ENCODE data around the gene DHFR. TPM values are rescaled to one million over a fixed set of nuclear protein-coding genes. Genes with fewer than 3 reads are reported as not detected.

The DHFR gene
- total RNA-seq, 1 donor from 2014 or later, result 49.8 TPM

GRCh38 chr5:80656425-80656824 lies 1.6 kb upstream of the DHFR start:
- intact Hi-C loops (cut with micrococcal nuclease), result loop anchor here (5.0 to 10.0 kb wide), 3 partner anchors 1044 to 1672 kb away; partner anchors contain the start of genes ARSB, ATG10 and TENT2

- intact Hi-C loops (cut with micrococcal nuclease), result loop anchor here (1.0 to 10.0 kb wide), 14 partner anchors 17 to 1671 kb away; partner anchors contain the start of genes ARSB, ATG10, HOMER1 and MTX3
Measured at GRCh38 chr5:80655231-80655774, 520 bp upstream of the DHFR start.

DNA sequence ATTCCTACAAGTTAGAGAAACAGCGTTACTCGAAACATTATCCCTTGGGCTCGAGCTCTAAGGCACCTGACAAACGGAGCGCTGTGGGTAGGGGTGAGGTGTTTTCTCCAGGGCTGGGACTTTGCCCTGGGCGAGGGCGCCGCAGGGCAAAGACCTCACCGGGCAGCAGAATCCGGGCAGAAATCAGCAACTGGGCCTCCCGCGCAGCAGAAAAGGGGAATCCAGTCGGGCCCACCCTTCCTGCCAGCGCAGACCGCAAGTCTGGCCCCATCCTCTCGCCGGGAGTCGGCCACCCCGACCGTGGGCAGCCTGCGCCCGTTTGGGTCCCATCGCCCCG lies 761 bp downstream of the DHFR start:
- intact Hi-C loops (cut with micrococcal nuclease), result loop anchor here (1.0 to 10.0 kb wide), 9 partner anchors 101 to 1703 kb away; partner anchors contain the start of genes ARSB, HOMER1, MTX3 and RPS23

GRCh38 chr5:80653502-80653901 lies 1.3 kb downstream of the DHFR start:
- intact Hi-C loops (cut with micrococcal nuclease), result loop anchor here (5.0 to 10.0 kb wide), 3 partner anchors 561 to 1704 kb away; partner anchors contain the start of gene ARSB

- intact Hi-C loops (cut with micrococcal nuclease), result no loop called here
Measured at GRCh38 chr5:80646926-80647325, 7.9 kb downstream of the DHFR start.

- intact Hi-C loops (cut with micrococcal nuclease), result no loop called here
Measured at GRCh38 chr5:80644900-80645299, 9.9 kb downstream of the DHFR start.

DNA sequence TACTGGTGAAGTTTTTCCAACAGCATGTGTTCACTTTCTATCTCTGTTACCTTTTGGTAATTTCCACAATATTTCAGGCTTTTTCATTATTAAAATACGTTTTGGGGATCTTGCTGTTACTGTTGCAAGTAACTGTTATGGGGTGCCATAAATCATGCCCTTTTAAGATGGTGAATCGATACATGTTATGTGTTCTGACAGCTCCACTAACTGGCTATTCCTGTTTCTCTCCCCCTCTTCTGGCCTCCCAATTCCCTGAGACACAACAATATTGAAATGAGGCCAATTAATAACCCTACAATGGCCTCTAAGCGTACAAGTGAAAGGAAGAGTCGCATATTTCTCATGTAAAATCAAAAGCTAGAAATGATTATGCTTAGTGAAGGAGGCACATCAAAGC lies 13.4 kb downstream of the DHFR start:
- intact Hi-C loops (cut with micrococcal nuclease), result no loop called here

- intact Hi-C loops (cut with micrococcal nuclease), result no loop called here
Measured at GRCh38 chr5:80634193-80634592, 20.6 kb downstream of the DHFR start.

DNA sequence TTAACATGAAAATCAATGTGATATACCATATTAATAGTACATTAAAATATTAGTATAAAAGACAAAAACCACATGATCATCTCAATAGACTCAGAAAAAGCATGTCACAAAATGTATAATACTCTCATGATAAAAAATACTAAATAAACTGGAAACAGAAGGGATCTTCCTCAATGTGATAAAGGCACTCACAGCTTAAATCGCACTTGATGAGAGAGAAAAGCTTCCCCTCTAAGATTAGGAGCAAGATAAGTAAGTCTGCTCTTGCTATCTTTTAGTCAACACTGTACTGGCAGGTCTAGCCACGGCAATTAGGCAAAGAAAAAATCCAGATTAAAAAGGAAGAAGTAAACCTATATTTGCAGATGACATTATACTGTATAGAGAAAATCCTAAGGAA lies 22.1 kb downstream of the DHFR start:
- intact Hi-C loops (cut with micrococcal nuclease), result no loop called here

- intact Hi-C loops (cut with micrococcal nuclease), result no loop called here
Measured at GRCh38 chr5:80631278-80632259, 23.2 kb downstream of the DHFR start.

GRCh38 chr5:80629281-80629680 lies 25.5 kb downstream of the DHFR start:
- intact Hi-C loops (cut with micrococcal nuclease), result no loop called here

DNA sequence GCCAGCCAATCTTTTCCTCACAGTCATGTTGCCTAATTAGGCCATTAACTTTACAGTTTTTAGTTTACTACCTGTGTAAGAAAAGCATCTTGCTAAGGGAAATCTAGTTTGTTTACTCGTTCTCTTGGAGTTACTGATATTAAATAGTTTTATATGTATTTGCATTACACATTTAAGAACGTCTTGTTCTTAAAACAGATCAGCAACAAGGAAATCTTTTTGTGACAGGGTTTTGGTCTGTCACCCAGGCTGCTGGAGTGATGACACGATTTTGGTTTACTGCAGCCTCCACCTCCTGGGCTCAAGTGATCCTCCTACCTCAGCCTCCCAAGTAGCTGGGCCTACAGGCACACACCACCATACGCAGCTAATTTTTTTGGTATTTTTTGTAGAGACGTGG lies 29.6 kb downstream of the DHFR start:
- intact Hi-C loops (cut with micrococcal nuclease), result no loop called here

DNA sequence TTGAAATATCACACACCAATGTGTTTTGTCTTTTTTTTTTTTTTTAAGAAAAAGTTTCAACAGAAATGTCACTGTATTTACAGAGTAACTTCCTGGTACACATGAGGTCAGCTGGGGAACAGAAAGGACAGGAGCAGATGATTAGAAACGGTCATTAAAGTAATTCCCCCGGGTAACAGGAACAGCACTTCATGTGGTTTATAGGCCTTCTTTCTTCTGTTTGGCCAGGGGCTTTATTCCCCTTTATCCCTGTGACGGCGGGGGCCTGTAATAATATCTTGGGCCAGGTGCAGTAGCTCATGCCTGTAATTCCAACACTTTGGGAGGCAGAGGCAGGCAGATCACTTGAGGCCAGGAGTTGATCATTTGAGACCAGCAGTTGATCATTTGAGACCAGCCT lies 30.8 kb downstream of the DHFR start:
- intact Hi-C loops (cut with micrococcal nuclease), result no loop called here

- intact Hi-C loops (cut with micrococcal nuclease), result no loop called here
Measured at GRCh38 chr5:80622756-80623155, 32.0 kb downstream of the DHFR start.

GRCh38 chr5:80620211-80620610 lies 34.6 kb downstream of the DHFR start:
- intact Hi-C loops (cut with micrococcal nuclease), result no loop called here

GRCh38 chr5:80619086-80619485 lies 35.7 kb downstream of the DHFR start:
- intact Hi-C loops (cut with micrococcal nuclease), result no loop called here

DNA sequence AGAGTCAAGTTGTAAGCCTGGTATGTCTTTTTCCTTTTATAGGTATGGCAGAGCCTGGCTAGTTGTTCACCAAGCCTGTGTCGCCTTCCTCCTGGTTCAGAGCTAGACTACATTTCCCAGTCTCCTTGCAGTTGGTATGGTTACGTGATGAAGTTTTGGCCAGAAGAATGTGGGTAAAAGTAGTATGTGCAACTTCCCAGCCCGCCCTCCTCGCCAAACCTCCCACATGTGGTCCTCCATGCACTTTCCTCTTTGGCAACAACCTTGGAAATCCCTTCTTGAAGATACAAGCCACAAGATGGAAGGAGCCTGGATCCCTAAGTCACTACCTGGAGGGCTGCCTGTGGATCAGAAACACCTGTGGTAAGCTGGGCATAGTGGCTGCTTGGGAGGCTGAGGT lies 36.3 kb downstream of the DHFR start:
- intact Hi-C loops (cut with micrococcal nuclease), result no loop called here

- intact Hi-C loops (cut with micrococcal nuclease), result no loop called here
Measured at GRCh38 chr5:80615266-80615914, 39.4 kb downstream of the DHFR start.

GRCh38 chr5:80609692-80610091 lies 45.1 kb downstream of the DHFR start:
- intact Hi-C loops (cut with micrococcal nuclease), result no loop called here

DNA sequence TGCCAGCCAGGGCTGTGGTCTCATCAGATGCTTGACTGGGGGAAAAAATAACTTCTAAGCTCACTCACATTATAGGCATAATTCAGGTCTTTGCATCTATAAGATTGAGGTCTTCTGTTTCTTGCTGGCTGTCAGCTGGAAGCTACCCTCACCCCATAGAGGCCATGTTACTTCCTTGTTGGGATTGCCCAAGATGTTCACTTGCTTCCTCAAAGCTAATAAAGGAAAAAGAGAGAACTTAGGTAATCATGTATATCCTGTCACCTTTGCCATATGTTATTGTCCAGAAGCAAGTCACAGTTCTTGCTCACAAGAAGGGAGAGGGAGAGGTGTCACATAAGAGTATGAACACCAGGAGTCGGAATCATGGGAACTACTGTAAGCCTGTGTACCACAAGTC lies 46.1 kb downstream of the DHFR start:
- intact Hi-C loops (cut with micrococcal nuclease), result no loop called here

DNA sequence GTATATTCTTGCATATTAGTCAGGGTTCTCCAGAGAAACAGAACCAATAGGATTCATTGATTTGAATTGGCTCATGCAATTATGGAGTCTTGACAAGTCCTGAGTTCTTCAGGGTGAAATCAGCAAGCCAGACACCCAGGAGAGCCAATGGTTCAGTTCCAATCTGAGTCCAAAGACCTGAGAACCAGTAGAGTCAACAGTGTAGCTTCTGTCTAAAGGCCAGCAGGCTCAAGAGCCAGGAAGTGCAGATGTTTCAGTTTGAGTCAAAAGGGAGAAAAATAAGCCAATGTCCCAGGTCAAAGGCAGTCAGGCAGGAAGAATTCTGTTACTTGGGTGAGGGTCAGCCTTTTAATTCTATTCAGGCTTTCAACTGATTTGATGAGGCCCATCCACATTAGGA lies 47.0 kb downstream of the DHFR start:
- intact Hi-C loops (cut with micrococcal nuclease), result no loop called here

GRCh38 chr5:80607343-80607742 lies 47.4 kb downstream of the DHFR start:
- intact Hi-C loops (cut with micrococcal nuclease), result no loop called here

All from T-helper 1 cell treated with Interleukin-12 subunit alpha and Interleukin-12 subunit beta and Interleukin-4 antibody, amounts not matched to agents 30 ng/mL and 1 ng/mL, for 36 hours (primary cell).